Ascending aorta (tissue), 2 donors: ENCODE results near the gene PLAU. TPM values are rescaled to one million over a fixed set of nuclear protein-coding genes. Genes with fewer than 3 reads are reported as not detected.
A peak's percentile ranks its signal among the peaks of the same experiment; 100 is the strongest.
"Not testable (repeated sequence)": the region's sequence is repeated elsewhere in the genome, so short reads cannot be mapped to it uniquely, and the experiment has no call there.

Source experiments
- DNase-seq, 2 donors: peaks; one replicate each; pipeline ENCODE4 v3.0.0-alpha.2; 2019; ENCODE audit warnings: low spot score in 2 of 2
- H3K27ac ChIP-seq, 2 donors: fragments of 200-600 bp; sonication (generic); one replicate each; pipeline ENCODE4 v1.5.1; 2016 to 2017; ENCODE audit warnings: mild to moderate bottlenecking in 1 of 2
- H3K27me3 ChIP-seq: fragments of 200-600 bp; sonication (generic); one replicate; pipeline ENCODE4 v1.5.1; 2017
- H3K36me3 ChIP-seq, 2 donors: fragments of 200-600 bp; sonication (generic); one replicate each; pipeline ENCODE4 v1.5.1; 2016
- H3K4me1 ChIP-seq, 2 donors: fragments of 200-600 bp; sonication (generic); one replicate each; pipeline ENCODE4 v1.5.1; 2016 to 2017; ENCODE audit warnings: mild to moderate bottlenecking in 1 of 2
- H3K4me3 ChIP-seq, 2 donors: fragments of 200-600 bp; sonication (generic); one replicate each; pipeline ENCODE4 v1.5.1; 2016 to 2017; ENCODE audit warnings: mild to moderate bottlenecking in 1 of 2
- H3K9me3 ChIP-seq, 2 donors: fragments of 200-600 bp; sonication (generic); one replicate each; pipeline ENCODE4 v1.5.1; 2016
- CTCF ChIP-seq, 3 experiments: fragments of 200-600 bp in 2 of 3; fragments of 450-650 bp in 1 of 3; sonication (generic) in 2 of 3; IDR thresholded peaks; one replicate each; pipeline ENCODE4 v1.5.1; 2016 to 2019; ENCODE audit warnings: antibody characterized with exemption in 3 of 3, mild to moderate bottlenecking in 1 of 3, moderate library complexity in 1 of 3
- intact Hi-C: fragments of 100-400 bp; cut with DNase I; formaldehyde crosslinking; loops from one replicate; pipeline ENCODE4 v1.15.1; 2023
- total RNA-seq: library from RNA; depleted of rRNA; stranded (reverse); fragments of >200 nt; gene quantifications from one replicate; pipeline ENCODE4 v1.1.0, GENCODE V29; 2016

PLAU gene
- total RNA-seq, 1 donor from 2014 or later: 1.5 TPM

DNA sequence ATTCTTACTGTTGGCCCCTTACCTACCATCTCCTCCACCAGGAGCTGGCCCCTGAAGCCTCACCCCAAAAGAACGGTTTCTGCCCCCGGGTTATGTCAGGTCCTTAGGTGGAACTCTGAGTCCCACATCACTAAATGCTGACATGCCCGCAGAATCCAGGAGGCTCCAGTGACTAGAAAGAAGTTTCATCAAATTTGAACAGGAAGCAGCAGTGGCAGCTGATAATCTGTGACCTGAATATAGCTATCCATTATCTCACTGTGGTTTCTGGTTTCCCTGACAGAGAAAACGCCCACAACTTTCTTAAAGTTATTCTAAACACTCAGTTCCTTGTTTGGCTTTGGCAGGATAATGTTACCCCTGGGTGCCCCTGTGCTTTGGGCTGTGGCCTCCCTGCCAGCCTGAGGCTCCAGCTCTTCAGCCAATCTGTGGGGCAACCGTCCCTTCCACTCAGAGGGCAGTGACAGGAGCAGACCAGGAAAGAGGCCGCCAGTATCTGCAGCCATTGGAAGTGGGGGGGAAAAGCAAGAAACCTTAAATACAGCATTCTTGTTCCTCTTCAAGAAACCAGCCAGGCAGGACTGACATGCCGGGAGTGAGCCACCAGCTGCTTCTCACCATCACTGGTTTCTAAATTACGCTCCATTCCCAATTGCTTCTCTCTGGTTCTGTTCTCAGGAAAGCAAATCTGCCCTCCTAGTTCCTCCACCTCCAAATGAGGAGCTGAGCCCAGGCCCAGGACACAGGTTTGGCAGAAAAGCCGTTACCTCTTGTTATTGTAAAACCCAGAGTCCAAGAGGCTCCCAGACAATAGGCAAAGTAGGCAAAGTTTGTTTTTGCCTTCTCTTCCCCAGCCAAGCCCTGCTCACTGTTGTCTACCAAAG, 45.8 kb downstream of the PLAU start:
- Histone ChIP-seq H3K9me3 (no peaks in the 10 kb centered on the region), H3K36me3 (no peaks in the 10 kb centered on the region), H3K4me1 (peaks cover 0 to 10% of the 10 kb centered on the region in 2 donors), H3K4me3 (no peak overlapping the region), H3K27ac (peak overlapping the region; percentile 66 to 74), H3K27me3 (no peaks in the 10 kb centered on the region)
- TF ChIP-seq CTCF (IDR thresholded peaks at IDR 0.05): no peak
- peak in 1 of 2 donors; percentile 64 for DNase-seq
- intact Hi-C loops: loop anchor here (5.0 kb wide), 1 partner anchor 69 kb away; no protein-coding TSS in a partner anchor

DNA sequence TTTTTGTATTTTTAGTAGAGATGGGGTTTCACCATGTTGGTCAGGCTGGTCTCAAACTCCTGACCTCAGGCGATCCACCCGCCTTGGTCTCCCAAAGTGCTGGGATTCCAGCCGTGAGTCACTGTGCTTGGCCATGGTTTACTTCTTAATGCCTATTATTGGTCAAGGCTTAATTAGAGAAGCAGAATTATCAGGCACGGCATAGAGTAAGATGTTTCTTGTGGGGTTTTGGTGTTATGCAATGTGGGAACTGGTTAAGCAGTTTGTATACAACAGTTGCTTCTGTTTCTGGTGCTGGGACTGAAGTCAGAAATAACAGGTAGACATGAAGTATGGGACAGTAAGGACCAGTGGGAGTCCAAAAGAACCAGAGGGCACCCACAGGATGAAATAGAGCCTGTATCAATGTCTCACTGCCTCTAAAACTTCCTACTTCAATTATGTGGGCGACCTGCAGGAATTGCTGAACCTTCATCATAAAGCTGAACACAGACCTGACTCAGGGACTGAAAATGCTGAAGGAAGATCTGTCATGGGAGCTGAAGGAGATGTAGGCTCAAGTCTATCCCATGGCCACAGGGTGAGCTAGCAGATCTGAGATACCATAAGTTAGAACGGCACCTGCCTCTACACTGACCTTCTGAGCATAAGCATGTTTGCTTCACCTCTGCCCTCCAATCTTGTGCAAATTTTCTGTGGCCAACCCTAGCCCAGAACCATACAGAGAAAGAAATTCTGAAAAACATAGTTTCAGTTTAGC, 48.7 kb downstream of the PLAU start:
- H3K36me3 ChIP-seq: no peaks in the 10 kb centered on the region
- no peaks in the 10 kb centered on the region for H3K9me3 ChIP-seq
- peaks cover 0 to 10% of the 10 kb centered on the region in 2 donors for H3K4me1 ChIP-seq
- H3K4me3 ChIP-seq: no peak overlapping the region
- peak in 1 of 2 donors; percentile 18 for DNase-seq
- TF ChIP-seq CTCF (IDR thresholded peaks at IDR 0.05): no peak
- no peaks in the 10 kb centered on the region for H3K27me3 ChIP-seq
- intact Hi-C loops: loop anchor here (5.0 kb wide), 1 partner anchor 72 kb away; no protein-coding TSS in a partner anchor
- no peak overlapping the region for H3K27ac ChIP-seq

GRCh38 chr10:73962386-73962785, 51.5 kb downstream of the PLAU start:
- Histone ChIP-seq H3K4me3 (no peak overlapping the region), H3K9me3 (no peaks in the 10 kb centered on the region), H3K4me1 (peaks cover 6 to 17% of the 10 kb centered on the region in 2 donors), H3K27ac (no peak overlapping the region), H3K36me3 (no peaks in the 10 kb centered on the region), H3K27me3 (no peaks in the 10 kb centered on the region)
- no peak for TF ChIP-seq CTCF (IDR thresholded peaks at IDR 0.05)
- peak in 1 of 2 donors; percentile 31 for DNase-seq
- intact Hi-C loops: no loop called here

GRCh38 chr10:73963533-73963932, 52.6 kb downstream of the PLAU start:
- peaks cover 10 to 26% of the 10 kb centered on the region in 2 donors for H3K4me1 ChIP-seq
- H3K9me3 ChIP-seq, H3K27me3 ChIP-seq, intact Hi-C loops, DNase-seq, H3K36me3 ChIP-seq, H3K4me3 ChIP-seq, H3K27ac ChIP-seq: not testable (repeated sequence)

- Histone ChIP-seq H3K4me1 (peaks cover 11 to 27% of the 10 kb centered on the region in 2 donors), H3K36me3 (no peaks in the 10 kb centered on the region), H3K27me3 (no peaks in the 10 kb centered on the region), H3K9me3 (no peaks in the 10 kb centered on the region), H3K27ac (peak overlapping the region in 1 of 2 donors; percentile 92), H3K4me3 (no peak overlapping the region)
- peak in 1 of 2 donors; percentile 55 for DNase-seq
- intact Hi-C loops: no loop called here
- TF ChIP-seq CTCF (IDR thresholded peaks at IDR 0.05): no peak
Observed at GRCh38 chr10:73964743-73965142, 53.8 kb downstream of the PLAU start.

GRCh38 chr10:73965267-73965889, 54.4 kb downstream of the PLAU start:
- H3K27me3 ChIP-seq, intact Hi-C loops, H3K9me3 ChIP-seq, H3K36me3 ChIP-seq: not testable (repeated sequence)
- peak overlapping the region in 1 of 2 donors; percentile 29 for H3K4me3 ChIP-seq
- peak overlapping the region; percentile 92 to 94 for H3K27ac ChIP-seq
- peaks cover 11 to 27% of the 10 kb centered on the region in 2 donors for H3K4me1 ChIP-seq
- DNase-seq: peak in 1 of 2 donors; percentile 57
